ENCODE data around the gene DECR2. TPM values are rescaled to one million over a fixed set of nuclear protein-coding genes. Genes with fewer than 3 reads are reported as not detected.

Gene DECR2
- total RNA-seq, 1 experiment from 2014 or later = 17.1 TPM

DNA sequence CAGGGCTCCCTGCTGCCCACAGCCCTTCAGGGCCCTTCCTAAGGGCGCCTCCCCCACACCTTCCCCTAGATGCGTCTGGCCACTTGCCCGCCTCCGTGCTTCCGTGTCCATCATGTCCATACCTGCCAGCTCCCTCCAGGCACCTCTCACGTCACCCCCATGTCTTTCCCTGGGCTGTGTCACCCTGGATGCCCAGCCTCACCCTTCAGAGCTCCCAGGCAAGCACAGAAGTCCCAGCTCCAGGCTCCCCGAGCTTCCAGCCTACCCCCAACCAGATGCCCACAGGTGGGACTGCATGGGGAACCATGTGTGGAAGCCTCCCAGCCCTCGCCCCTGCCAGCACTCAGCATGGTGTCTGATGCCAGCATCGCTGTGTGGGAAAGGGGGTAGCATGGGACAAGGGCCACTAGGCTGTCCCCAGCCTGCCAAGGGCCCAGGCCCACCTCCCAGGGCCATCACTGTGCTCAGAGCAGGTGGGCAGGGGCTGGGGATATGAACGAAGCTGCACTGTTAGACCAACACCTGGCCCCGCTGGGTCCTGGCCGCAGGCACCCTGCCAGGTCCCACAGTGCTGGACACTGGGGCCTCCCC, 47.3 kb upstream of the DECR2 start (continued):
- TF ChIP-seq, protein P1, sequence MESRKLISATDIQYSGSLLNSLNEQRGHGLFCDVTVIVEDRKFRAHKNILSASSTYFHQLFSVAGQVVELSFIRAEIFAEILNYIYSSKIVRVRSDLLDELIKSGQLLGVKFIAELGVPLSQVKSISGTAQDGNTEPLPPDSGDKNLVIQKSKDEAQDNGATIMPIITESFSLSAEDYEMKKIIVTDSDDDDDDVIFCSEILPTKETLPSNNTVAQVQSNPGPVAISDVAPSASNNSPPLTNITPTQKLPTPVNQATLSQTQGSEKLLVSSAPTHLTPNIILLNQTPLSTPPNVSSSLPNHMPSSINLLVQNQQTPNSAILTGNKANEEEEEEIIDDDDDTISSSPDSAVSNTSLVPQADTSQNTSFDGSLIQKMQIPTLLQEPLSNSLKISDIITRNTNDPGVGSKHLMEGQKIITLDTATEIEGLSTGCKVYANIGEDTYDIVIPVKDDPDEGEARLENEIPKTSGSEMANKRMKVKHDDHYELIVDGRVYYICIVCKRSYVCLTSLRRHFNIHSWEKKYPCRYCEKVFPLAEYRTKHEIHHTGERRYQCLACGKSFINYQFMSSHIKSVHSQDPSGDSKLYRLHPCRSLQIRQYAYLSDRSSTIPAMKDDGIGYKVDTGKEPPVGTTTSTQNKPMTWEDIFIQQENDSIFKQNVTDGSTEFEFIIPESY (IDR thresholded peaks at IDR 0.05; ENCODE audit: extremely low read depth, insufficient replicate concordance, low read length) = no peak
- no peak for TF ChIP-seq ELF1 (IDR thresholded peaks at IDR 0.05; ENCODE audit: borderline replicate concordance, low read depth)
- no peak for TF ChIP-seq RAD21 (IDR thresholded peaks at IDR 0.05; ENCODE audit: low read depth)

DNA sequence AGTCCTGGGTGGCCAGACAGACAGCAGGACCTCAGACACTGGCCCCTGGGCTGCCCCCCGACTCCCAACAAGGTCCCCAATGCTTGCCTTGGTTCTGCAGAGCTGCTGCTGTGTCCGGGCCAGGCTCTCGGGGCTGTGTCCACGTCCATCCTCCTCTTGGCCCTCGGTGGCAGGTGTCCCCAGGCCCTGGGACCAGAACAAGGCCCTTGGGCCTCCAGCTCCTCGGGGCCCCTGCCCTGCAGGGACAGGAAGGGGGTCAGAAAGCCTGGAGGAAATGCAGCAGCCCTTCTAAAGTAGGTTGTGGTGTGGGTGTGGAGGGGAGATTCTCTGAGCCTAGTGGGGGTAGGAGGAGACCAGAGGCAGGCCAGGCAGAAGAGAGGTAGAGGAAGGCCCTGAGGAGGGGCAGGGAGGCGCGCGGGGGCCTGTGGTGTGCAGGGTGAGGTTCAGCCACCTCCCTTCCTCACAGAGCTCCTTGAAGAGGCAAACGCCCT, 46.7 kb upstream of the DECR2 start:
- no peak for DNase-seq (ENCODE audit: low read depth, low spot score)
- ChIA-PET RAD21 (ENCODE audit: low non-redundant PET in 1 of 2, low total read pairs in 2 of 2, uncharacterized antibody in 2 of 2, unreplicated experiment in 2 of 2) (no interaction called here), CTCF (no interaction called here), POLR2A (no interaction called here)
- peaks cover 2 to 7% of the 10 kb centered on the region in 2 experiments; a peak in 1 of 4 replicates for H3K4me1 ChIP-seq (ENCODE audit: control insufficient read depth in 1 of 2, insufficient read depth in 2 of 2, low read length in 2 of 2)
- no peaks in the 10 kb centered on the region for H4K20me1 ChIP-seq (ENCODE audit: insufficient read depth)
- intact Hi-C loops (cut with micrococcal nuclease) = loop anchor here (5.0 kb wide), 1 partner anchor 128 kb away; the partner anchor contains the start of gene LUC7L
- TF ChIP-seq TCF7L2 (IDR thresholded peaks at IDR 0.05; ENCODE audit: borderline replicate concordance, extremely low read depth, insufficient read depth, insufficient read length) (no peak), SRF (IDR thresholded peaks at IDR 0.05; ENCODE audit: low read depth) (no peak), FOSL1 (IDR thresholded peaks at IDR 0.05; ENCODE audit: low read depth) (no peak), EZH2 (IDR thresholded peaks at IDR 0.05) (no peak), EGR1 (IDR thresholded peaks at IDR 0.05; ENCODE audit: low read depth) (no peak), YY1 (IDR thresholded peaks at IDR 0.05; ENCODE audit: extremely low read depth, insufficient replicate concordance, low read depth, low read length) (no peak), RAD21 (IDR thresholded peaks at IDR 0.05; ENCODE audit: low read depth) (no peak), POLR2A (IDR thresholded peaks at IDR 0.05; ENCODE audit: borderline replicate concordance, extremely low read depth, insufficient read depth, insufficient read length) (no peak)
- TF ChIP-seq, protein P2, sequence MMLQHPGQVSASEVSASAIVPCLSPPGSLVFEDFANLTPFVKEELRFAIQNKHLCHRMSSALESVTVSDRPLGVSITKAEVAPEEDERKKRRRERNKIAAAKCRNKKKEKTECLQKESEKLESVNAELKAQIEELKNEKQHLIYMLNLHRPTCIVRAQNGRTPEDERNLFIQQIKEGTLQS (IDR thresholded peaks at IDR 0.05) = no peak
- TF ChIP-seq, protein P3, sequence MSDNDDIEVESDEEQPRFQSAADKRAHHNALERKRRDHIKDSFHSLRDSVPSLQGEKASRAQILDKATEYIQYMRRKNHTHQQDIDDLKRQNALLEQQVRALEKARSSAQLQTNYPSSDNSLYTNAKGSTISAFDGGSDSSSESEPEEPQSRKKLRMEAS (IDR thresholded peaks at IDR 0.05) = no peak
- no peak overlapping the region for H2AFZ ChIP-seq (ENCODE audit: low read depth, low read length, poor library complexity, severe bottlenecking)
- peaks cover 17% of the 10 kb centered on the region for H3K79me2 ChIP-seq (ENCODE audit: insufficient read depth, low read length)
- 0 out of 4 replicates have a peak, but pooled peaks cover 0 to 4% of the 10 kb centered on the region in 2 experiments for H3K36me3 ChIP-seq (ENCODE audit: control insufficient read depth in 1 of 2, insufficient read depth in 2 of 2, low read length in 2 of 2)
- no peaks in the 10 kb centered on the region for H3K27me3 ChIP-seq (ENCODE audit: insufficient read depth, low read length)
- H3K4me2 ChIP-seq (ENCODE audit: low read length) = no peak overlapping the region
- no peak overlapping the region for H3K4me3 ChIP-seq (replicated peaks in 1 of 2; ENCODE audit: low read depth in 1 of 2, low read length in 2 of 2)
- no TSS peak for BruUV-seq (replicated peaks)
- no peaks in the 10 kb centered on the region for H3K9me3 ChIP-seq (ENCODE audit: control insufficient read depth in 1 of 2, insufficient read depth in 1 of 2, low read depth in 1 of 2, low read length in 2 of 2)
- H3K9me2 ChIP-seq (ENCODE audit: insufficient read depth) = no peaks in the 10 kb centered on the region
- no peak overlapping the region for H3K9ac ChIP-seq (ENCODE audit: low read length)
- ATAC-seq = no peak
- no peak overlapping the region for H3K27ac ChIP-seq (ENCODE audit: low read depth, low read length)
